Measurements from ENCODE around the gene SGPP1. TPM values are rescaled to one million over a fixed set of nuclear protein-coding genes. Genes with fewer than 3 reads are reported as not detected.

The SGPP1 gene
- 12.6 TPM for total RNA-seq
- polyA plus RNA-seq = 21.0 TPM
- long read RNA-seq, donor 1 = 0 reads
- long read RNA-seq, donor 2 = 0 reads
- long read RNA-seq, donor 3, transcript SGPP1-201 (3 exons, 3,312 nt) = major isoform, 7 of 16 reads
- long read RNA-seq, donor 3, partial matches to known transcripts = 9 of 16 reads
- long read RNA-seq, donor 3, other reads (novel, unspliced or antisense) = 0 of 16 reads
- long read RNA-seq, donor 4, partial matches to known transcripts = 0 of 2 reads
- long read RNA-seq, donor 4, other reads (novel, unspliced or antisense) = 0 of 2 reads
- long read RNA-seq, donor 5, transcript SGPP1-201 (3 exons, 3,312 nt) = major isoform, 11 of 11 reads
- long read RNA-seq, donor 5, partial matches to known transcripts = 0 of 11 reads
- long read RNA-seq, donor 5, other reads (novel, unspliced or antisense) = 0 of 11 reads
- long read RNA-seq, donor 6, transcript SGPP1-201 (3 exons, 3,312 nt) = major isoform, 6 of 14 reads
- long read RNA-seq, donor 6, partial matches to known transcripts = 8 of 14 reads
- long read RNA-seq, donor 6, other reads (novel, unspliced or antisense) = 0 of 14 reads
- long read RNA-seq, donor 7, transcript SGPP1-201 (3 exons, 3,312 nt) = major isoform, 9 of 9 reads
- long read RNA-seq, donor 7, partial matches to known transcripts = 0 of 9 reads
- long read RNA-seq, donor 7, other reads (novel, unspliced or antisense) = 0 of 9 reads
- long read RNA-seq, donor 8, partial matches to known transcripts = 0 of 1 reads
- long read RNA-seq, donor 8, other reads (novel, unspliced or antisense) = 0 of 1 reads
- long read RNA-seq, donor 9, partial matches to known transcripts = 0 of 4 reads
- long read RNA-seq, donor 9, other reads (novel, unspliced or antisense) = 0 of 4 reads
- long read RNA-seq, donor 10, transcript SGPP1-201 (3 exons, 3,312 nt) = major isoform, 6 of 12 reads
- long read RNA-seq, donor 10, partial matches to known transcripts = 6 of 12 reads
- long read RNA-seq, donor 10, other reads (novel, unspliced or antisense) = 0 of 12 reads

DNA sequence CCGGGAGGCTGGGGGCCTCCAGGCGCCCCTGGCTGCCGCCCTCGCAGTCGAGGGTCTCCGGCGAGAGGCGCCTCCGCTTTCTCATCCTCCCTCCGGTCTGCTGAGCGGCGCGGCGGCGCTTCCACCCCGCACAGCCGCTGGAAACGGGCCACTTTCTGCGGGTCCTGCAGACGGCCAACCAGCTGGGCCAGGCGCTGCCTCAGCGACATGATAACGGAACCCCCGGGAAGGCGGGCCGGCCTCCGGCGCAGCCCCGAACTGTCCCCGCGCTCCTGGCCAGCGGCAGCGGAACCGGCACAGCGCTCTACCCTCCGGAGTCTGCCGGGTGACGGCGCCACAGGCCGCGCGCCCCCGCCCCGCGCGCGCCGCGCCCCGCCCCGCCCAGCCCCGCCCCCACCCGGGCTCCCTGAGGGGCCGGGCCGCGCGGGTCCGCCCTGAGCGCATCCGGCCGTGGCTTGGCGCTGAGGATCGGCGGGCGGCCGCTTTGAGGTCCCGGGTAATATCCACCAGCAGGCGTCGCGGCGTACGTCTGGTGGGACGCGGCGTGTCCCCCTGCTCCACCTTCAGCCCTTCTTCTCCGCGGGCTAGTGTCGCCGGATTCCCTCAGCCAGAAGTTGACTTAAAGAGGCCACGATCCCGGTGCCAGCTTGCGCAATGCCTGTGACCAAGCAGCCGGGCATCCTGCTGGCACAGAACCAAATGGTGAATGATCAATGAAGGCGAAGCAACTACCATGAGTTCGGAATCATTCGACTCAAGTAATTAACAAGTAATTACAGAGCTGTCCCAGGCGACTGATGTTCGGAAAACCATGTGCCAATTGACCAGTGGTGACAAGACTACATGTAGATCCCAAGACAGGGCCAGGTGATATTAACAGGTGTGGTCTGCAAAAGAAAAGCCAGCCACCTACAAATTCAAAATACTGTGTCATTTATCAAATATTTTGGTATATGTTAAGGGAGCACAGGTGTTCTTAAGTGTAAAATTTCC, at the start of gene SGPP1:
Gene SGPP1, minus strand, starts transcription at position 330 of the 993 bp plus-strand sequence. Its CDS starts 121 bp downstream, at position 209.
- Histone ChIP-seq H3K27ac (ENCODE audit: low read depth in 1 of 2, low read length in 1 of 2) (peak within 1 kb of the TSS; percentile 58 to 81), H3K9me3 (ENCODE audit: control insufficient read depth in 2 of 2, insufficient read depth in 1 of 2, low read length in 1 of 2) (no peaks in the 10 kb centered on the region), H3K36me3 (ENCODE audit: control insufficient read depth in 2 of 2, insufficient read depth in 2 of 2, low read length in 1 of 2) (no peaks in the 10 kb centered on the region), H3K4me3 (ENCODE audit: low read length in 2 of 2) (peak within 1 kb of the TSS; percentile 85 to 96), H3K27me3 (ENCODE audit: control insufficient read depth in 2 of 2, insufficient read depth in 1 of 2, low read length in 1 of 2) (peaks cover 2 to 7% of the 10 kb centered on the region in 2 donors), H3K4me1 (ENCODE audit: control insufficient read depth in 2 of 2, insufficient read depth in 2 of 2, low read length in 2 of 2) (peaks cover 3 to 5% of the 10 kb centered on the region in 2 donors)
- peak in 8 of 9 donors; percentile 42 to 84 (median 59) for DNase-seq (ENCODE audit: low read depth in 6 of 9, low spot score in 9 of 9)
- WGBS = 1% methylated on average over 88 of the region's 88 CpGs

GRCh38 chr14:63777024-63777423, 49.2 kb upstream of the SGPP1 start:
- no peak for DNase-seq (ENCODE audit: low read depth in 6 of 9, low spot score in 9 of 9)

DNA sequence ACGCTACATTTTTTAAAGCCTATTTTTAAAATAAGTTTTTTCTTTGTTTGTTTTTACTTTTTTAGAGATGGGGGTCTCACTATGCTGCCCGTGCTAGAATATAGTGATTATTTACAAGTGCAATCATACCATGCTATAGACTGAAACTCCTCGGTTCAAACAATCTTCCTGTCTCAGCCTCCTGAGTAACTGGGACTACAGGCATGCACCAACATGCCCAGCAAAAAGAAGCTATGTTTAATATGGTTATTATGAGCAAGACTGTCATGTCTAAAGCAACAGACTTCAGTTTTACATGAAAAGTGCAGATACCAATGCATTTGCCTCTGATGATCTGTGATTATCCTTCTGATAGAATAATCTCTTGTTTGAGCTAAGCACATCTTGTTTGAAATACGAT, 45.6 kb upstream of the SGPP1 start:
- H3K4me3 ChIP-seq (ENCODE audit: low read length in 2 of 2) = no peak overlapping the region
- no peak for DNase-seq (ENCODE audit: low read depth in 6 of 9, low spot score in 9 of 9)

More at GRCh38 chr14:63777024-63777423, 49.2 kb upstream of the SGPP1 start:
- no peaks in the 10 kb centered on the region for H3K27me3 ChIP-seq (ENCODE audit: control insufficient read depth in 2 of 2, insufficient read depth in 1 of 2, low read length in 1 of 2)
- H3K4me1 ChIP-seq (ENCODE audit: control insufficient read depth in 2 of 2, insufficient read depth in 2 of 2, low read length in 2 of 2) = no peaks in the 10 kb centered on the region
- H3K36me3 ChIP-seq (ENCODE audit: control insufficient read depth in 2 of 2, insufficient read depth in 2 of 2, low read length in 1 of 2) = no peaks in the 10 kb centered on the region
- H3K9me3 ChIP-seq (ENCODE audit: control insufficient read depth in 2 of 2, insufficient read depth in 1 of 2, low read length in 1 of 2) = no peaks in the 10 kb centered on the region
- H3K4me3 ChIP-seq (ENCODE audit: low read length in 2 of 2) = no peak overlapping the region
- no peak overlapping the region for H3K27ac ChIP-seq (ENCODE audit: low read depth in 1 of 2, low read length in 1 of 2)

GRCh38 chr14:63770187-63770807, 42.4 kb upstream of the SGPP1 start:
- Histone ChIP-seq H3K36me3 (ENCODE audit: control insufficient read depth in 2 of 2, insufficient read depth in 2 of 2, low read length in 1 of 2) (no peaks in the 10 kb centered on the region), H3K4me3 (ENCODE audit: low read length in 2 of 2) (no peak overlapping the region), H3K9me3 (ENCODE audit: control insufficient read depth in 2 of 2, insufficient read depth in 1 of 2, low read length in 1 of 2) (no peaks in the 10 kb centered on the region), H3K27ac (ENCODE audit: low read depth in 1 of 2, low read length in 1 of 2) (no peak overlapping the region), H3K4me1 (ENCODE audit: control insufficient read depth in 2 of 2, insufficient read depth in 2 of 2, low read length in 2 of 2) (no peaks in the 10 kb centered on the region), H3K27me3 (ENCODE audit: control insufficient read depth in 2 of 2, insufficient read depth in 1 of 2, low read length in 1 of 2) (no peaks in the 10 kb centered on the region)
- WGBS = 67% methylated on average over 3 of the region's 3 CpGs
- peak in 8 of 9 donors; percentile 11 to 72 (median 38) for DNase-seq (ENCODE audit: low read depth in 6 of 9, low spot score in 9 of 9)

More for the DNA sequence above, 45.6 kb upstream of the SGPP1 start:
- no peaks in the 10 kb centered on the region for H3K9me3 ChIP-seq (ENCODE audit: control insufficient read depth in 2 of 2, insufficient read depth in 1 of 2, low read length in 1 of 2)
- WGBS = 87% methylated on average over 4 of the region's 4 CpGs
- no peaks in the 10 kb centered on the region for H3K27me3 ChIP-seq (ENCODE audit: control insufficient read depth in 2 of 2, insufficient read depth in 1 of 2, low read length in 1 of 2)
- H3K27ac ChIP-seq (ENCODE audit: low read depth in 1 of 2, low read length in 1 of 2) = no peak overlapping the region
- H3K36me3 ChIP-seq (ENCODE audit: control insufficient read depth in 2 of 2, insufficient read depth in 2 of 2, low read length in 1 of 2) = no peaks in the 10 kb centered on the region
- H3K4me1 ChIP-seq (ENCODE audit: control insufficient read depth in 2 of 2, insufficient read depth in 2 of 2, low read length in 2 of 2) = no peaks in the 10 kb centered on the region

DNA sequence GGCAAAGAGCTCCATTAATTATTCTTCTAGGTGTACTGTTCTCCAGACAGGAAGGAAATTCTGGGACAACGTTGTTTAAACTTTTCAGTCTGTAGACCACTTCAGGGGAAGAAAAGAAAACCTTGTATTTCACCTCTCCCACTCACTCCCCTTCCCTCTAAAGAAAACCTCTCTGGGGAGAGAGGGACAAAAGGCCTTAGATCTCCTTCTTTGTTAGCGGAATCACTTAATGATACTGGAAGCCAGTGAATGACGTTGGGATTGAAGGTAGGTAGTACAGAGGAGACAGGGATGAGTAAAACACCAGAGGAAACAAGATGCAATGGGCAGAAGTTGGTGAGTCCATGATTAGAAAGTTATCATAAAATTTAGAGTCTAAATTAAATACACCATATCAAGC, 38.7 kb upstream of the SGPP1 start:
- Histone ChIP-seq H3K27me3 (ENCODE audit: control insufficient read depth in 2 of 2, insufficient read depth in 1 of 2, low read length in 1 of 2) (no peaks in the 10 kb centered on the region), H3K4me1 (ENCODE audit: control insufficient read depth in 2 of 2, insufficient read depth in 2 of 2, low read length in 2 of 2) (no peaks in the 10 kb centered on the region), H3K4me3 (ENCODE audit: low read length in 2 of 2) (no peak overlapping the region), H3K27ac (ENCODE audit: low read depth in 1 of 2, low read length in 1 of 2) (no peak overlapping the region), H3K9me3 (ENCODE audit: control insufficient read depth in 2 of 2, insufficient read depth in 1 of 2, low read length in 1 of 2) (no peaks in the 10 kb centered on the region), H3K36me3 (ENCODE audit: control insufficient read depth in 2 of 2, insufficient read depth in 2 of 2, low read length in 1 of 2) (no peaks in the 10 kb centered on the region)
- WGBS = 66% methylated on average over 3 of the region's 3 CpGs
- DNase-seq (ENCODE audit: low read depth in 6 of 9, low spot score in 9 of 9) = no peak

DNA sequence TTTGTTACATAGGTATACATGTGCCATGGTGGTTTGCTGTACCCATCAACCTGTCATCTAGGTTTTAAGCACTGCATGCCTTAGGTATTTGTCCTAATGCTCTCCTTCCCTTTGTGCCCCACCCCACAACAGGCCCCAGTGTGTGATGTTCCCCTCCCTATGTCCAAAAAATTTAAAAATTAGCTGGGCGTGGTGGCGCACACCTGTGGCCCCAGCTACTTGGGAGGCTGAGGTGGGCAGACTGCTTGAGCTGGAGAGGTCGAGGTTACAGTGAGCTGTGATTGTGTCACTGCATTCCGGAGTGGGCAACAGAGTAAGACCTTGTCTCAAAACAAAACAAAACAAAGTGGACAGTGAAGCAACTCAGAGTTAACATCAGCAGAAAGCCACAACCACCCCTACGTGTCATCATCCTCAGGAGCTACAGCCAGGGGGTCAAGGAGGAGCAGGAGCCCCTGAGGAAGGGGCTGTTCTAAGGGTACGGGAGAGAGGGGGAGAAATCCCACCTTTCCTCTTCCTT, 36.8 kb upstream of the SGPP1 start:
- no peak for DNase-seq (ENCODE audit: low read depth in 6 of 9, low spot score in 9 of 9)
- H3K4me1 ChIP-seq (ENCODE audit: control insufficient read depth in 2 of 2, insufficient read depth in 2 of 2, low read length in 2 of 2) = no peaks in the 10 kb centered on the region
- H3K9me3 ChIP-seq (ENCODE audit: control insufficient read depth in 2 of 2, insufficient read depth in 1 of 2, low read length in 1 of 2) = no peaks in the 10 kb centered on the region
- H3K27ac ChIP-seq (ENCODE audit: low read depth in 1 of 2, low read length in 1 of 2) = no peak overlapping the region
- 98% methylated on average over 6 of the region's 6 CpGs for WGBS
- no peaks in the 10 kb centered on the region for H3K27me3 ChIP-seq (ENCODE audit: control insufficient read depth in 2 of 2, insufficient read depth in 1 of 2, low read length in 1 of 2)
- no peaks in the 10 kb centered on the region for H3K36me3 ChIP-seq (ENCODE audit: control insufficient read depth in 2 of 2, insufficient read depth in 2 of 2, low read length in 1 of 2)
- no peak overlapping the region for H3K4me3 ChIP-seq (ENCODE audit: low read length in 2 of 2)

- WGBS = 98% methylated on average over 5 of the region's 5 CpGs
- DNase-seq (ENCODE audit: low read depth in 6 of 9, low spot score in 9 of 9) = no peak
- H3K4me3 ChIP-seq (ENCODE audit: low read length in 2 of 2) = no peak overlapping the region
- H3K4me1 ChIP-seq (ENCODE audit: control insufficient read depth in 2 of 2, insufficient read depth in 2 of 2, low read length in 2 of 2) = no peaks in the 10 kb centered on the region
- H3K36me3 ChIP-seq (ENCODE audit: control insufficient read depth in 2 of 2, insufficient read depth in 2 of 2, low read length in 1 of 2) = no peaks in the 10 kb centered on the region
- H3K27me3 ChIP-seq (ENCODE audit: control insufficient read depth in 2 of 2, insufficient read depth in 1 of 2, low read length in 1 of 2) = no peaks in the 10 kb centered on the region
- H3K9me3 ChIP-seq (ENCODE audit: control insufficient read depth in 2 of 2, insufficient read depth in 1 of 2, low read length in 1 of 2) = no peaks in the 10 kb centered on the region
- H3K27ac ChIP-seq (ENCODE audit: low read depth in 1 of 2, low read length in 1 of 2) = no peak overlapping the region
These were observed 36.2 kb upstream of the SGPP1 start for GRCh38 chr14:63764103-63764502.
